ENCODE data around the gene TYMP. TPM values are rescaled to one million over a fixed set of nuclear protein-coding genes. Genes with fewer than 3 reads are reported as not detected.

TYMP gene
- total and polyA plus RNA-seq, 2 of the 8 experiments (the other 6 are each of a cell fraction or from before 2014, with no cell fraction given): 0.43 to 0.48 TPM

DNA sequence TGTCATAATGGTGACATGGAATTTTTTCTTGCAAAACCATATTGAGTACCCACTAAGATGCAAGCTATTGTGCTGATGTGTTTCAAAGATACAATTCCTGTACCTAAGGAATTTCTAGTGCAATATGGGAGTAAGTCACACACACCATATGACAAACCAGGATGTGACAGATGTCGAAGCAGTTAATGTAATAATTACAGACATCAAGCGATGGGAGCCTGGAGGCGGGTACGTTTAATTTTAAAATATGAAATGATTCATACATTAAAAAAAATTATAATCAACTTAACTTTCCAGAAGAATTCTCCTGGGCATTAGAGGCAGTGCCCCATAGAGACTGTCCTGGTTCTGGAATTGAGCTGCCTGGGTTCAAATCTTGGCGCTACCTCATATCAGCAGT is 26.9 kb upstream of the TYMP start:
- no peak overlapping the region for H4K91ac ChIP-seq (replicated peaks; ENCODE audit: insufficient read length, low read length)
- no peak overlapping the region for H3K14ac ChIP-seq (ENCODE audit: insufficient read length)
- no peaks in the 10 kb centered on the region for H3K23me2 ChIP-seq (ENCODE audit: low read depth, low read length)
- H3K27ac ChIP-seq (ENCODE audit: low read depth, low read length): no peak overlapping the region
- H4K8ac ChIP-seq (ENCODE audit: extremely low read depth, insufficient read depth, low read length): no peak overlapping the region
- H2BK15ac ChIP-seq (ENCODE audit: low read length): no peak overlapping the region
- TF ChIP-seq SUZ12 (IDR thresholded peaks at IDR 0.05; ENCODE audit: low read length): no peak
- TF ChIP-seq FOSL1 (IDR thresholded peaks at IDR 0.05; ENCODE audit: insufficient read depth, low read depth, low read length): no peak
- no peak for TF ChIP-seq RBBP5 (IDR thresholded peaks at IDR 0.05; ENCODE audit: borderline replicate concordance, low read depth, low read length)
- no peak for TF ChIP-seq BACH1 (IDR thresholded peaks at IDR 0.05; ENCODE audit: low read length)
- no peak for TF ChIP-seq HDAC6 (IDR thresholded peaks at IDR 0.05; ENCODE audit: low read depth, low read length)
- no peak for TF ChIP-seq GTF2F1 (IDR thresholded peaks at IDR 0.05; ENCODE audit: borderline replicate concordance, low read depth, low read length)
- TF ChIP-seq POLR2A (IDR thresholded peaks at IDR 0.05; ENCODE audit: control extremely low read depth in 1 of 2, low read depth in 2 of 2, low read length in 2 of 2): no peak
- TF ChIP-seq EZH2 (IDR thresholded peaks at IDR 0.05; ENCODE audit: low read depth, low read length, severe bottlenecking): no peak
- TF ChIP-seq RXRA (IDR thresholded peaks at IDR 0.05; ENCODE audit: insufficient read depth, low read depth, low read length): no peak
- no peak for TF ChIP-seq BRCA1 (IDR thresholded peaks at IDR 0.05; ENCODE audit: low read depth, low read length)
- TF ChIP-seq SP2 (IDR thresholded peaks at IDR 0.05; ENCODE audit: low read length): no peak
- no peak for TF ChIP-seq NANOG (IDR thresholded peaks at IDR 0.05; ENCODE audit: insufficient read depth, low read depth, low read length, poor library complexity, severe bottlenecking)
- H3K4me3 ChIP-seq (ENCODE audit: extremely low read depth in 1 of 4, insufficient read depth in 2 of 4, low read depth in 3 of 4, low read length in 4 of 4): no peak overlapping the region
- FAIRE-seq: no peak
- H3K79me2 ChIP-seq (ENCODE audit: control insufficient read depth in 1 of 2, insufficient read depth in 2 of 2, low read length in 2 of 2): no peaks in the 10 kb centered on the region
- H3K23ac ChIP-seq (ENCODE audit: insufficient read length): no peak overlapping the region
- no peaks in the 10 kb centered on the region for H3K36me3 ChIP-seq (ENCODE audit: control insufficient read depth in 2 of 4, insufficient read depth in 4 of 4, low read length in 3 of 4)
- no peak overlapping the region for H4K5ac ChIP-seq (ENCODE audit: insufficient read length, low read depth, low read length)
- H2BK120ac ChIP-seq (replicated peaks; ENCODE audit: low read depth, low read length): no peak overlapping the region
- H3K79me1 ChIP-seq (ENCODE audit: low read depth, low read length): no peaks in the 10 kb centered on the region
- H3K4me2 ChIP-seq (ENCODE audit: insufficient read depth in 1 of 2, low read depth in 2 of 2, low read length in 2 of 2): no peak overlapping the region
- no peak overlapping the region for H2BK5ac ChIP-seq (ENCODE audit: low read depth, low read length)
- no peak overlapping the region for H3K18ac ChIP-seq (ENCODE audit: extremely low read depth, low read length)
- H2AFZ ChIP-seq (ENCODE audit: low read length): no peak overlapping the region
- H3K4ac ChIP-seq (replicated peaks; ENCODE audit: insufficient read length, low read depth, low read length): no peak overlapping the region
- H3K27me3 ChIP-seq (replicated peaks in 1 of 4; ENCODE audit: control insufficient read depth in 3 of 4, extremely low read depth in 1 of 4, insufficient read depth in 3 of 4, low read length in 3 of 4): 0 out of 7 replicates have a peak, but pooled peaks cover 0 to 2% (median 0%) of the 10 kb centered on the region in 4 experiments
- ChIA-PET CTCF (ENCODE audit: partially characterized antibody) (interaction anchor here (1.1 to 1.6 kb wide), 3 partner anchors 9 to 64 kb away, joined by 3 to 5 read pairs (median 3); no protein-coding TSS in a partner anchor), POLR2A (ENCODE audit: partially characterized antibody) (interaction anchor here (1.8 to 2.9 kb wide), 2 partner anchors 10 to 21 kb away, joined by 7 to 8 read pairs; partner anchors contain the start of gene CPT1B)
- peaks cover 0 to 3% (median 1%) of the 10 kb centered on the region in 4 experiments; a peak in 3 of 7 replicates for H3K4me1 ChIP-seq (replicated peaks in 1 of 4; ENCODE audit: control insufficient read depth in 3 of 4, insufficient read depth in 4 of 4, low read length in 3 of 4)
- no peaks in the 10 kb centered on the region for H3K9me3 ChIP-seq (ENCODE audit: insufficient read depth in 2 of 2, low read depth in 1 of 2, low read length in 1 of 2)
- H3K9ac ChIP-seq (replicated peaks in 1 of 4; ENCODE audit: extremely low read depth in 1 of 4, low read depth in 3 of 4, low read length in 3 of 4): no peak overlapping the region
- 94% methylated on average over 5 of the region's 5 CpGs; no CpG with 5 or more reads in 1 of the 2 experiments for WGBS, 2 experiments (ENCODE audit: extremely low coverage in 1 of 2, insufficient coverage in 1 of 2, insufficient read length in 1 of 2, insufficient replicate concordance in 2 of 2, low coverage in 1 of 2, low lambda C conversion rate in 2 of 2, missing lambda C conversion rate in 1 of 2)
- no peak overlapping the region for H2BK20ac ChIP-seq (ENCODE audit: low read length)
- H2BK12ac ChIP-seq (ENCODE audit: low read depth, low read length): no peak overlapping the region
- H3K56ac ChIP-seq (replicated peaks; ENCODE audit: insufficient read length, low read depth, low read length): no peak overlapping the region
- H4K20me1 ChIP-seq (replicated peaks in 1 of 2; ENCODE audit: control insufficient read depth in 1 of 2, insufficient read depth in 2 of 2, low read length in 2 of 2): no peaks in the 10 kb centered on the region
- H2AK5ac ChIP-seq (ENCODE audit: low read depth, low read length): no peak overlapping the region
- DNase-seq (ENCODE audit: low read depth in 1 of 2, low spot score in 2 of 2): no peak
